Spleen (tissue), 7 donors: ENCODE data around the gene MFNG.

Source experiments
- POLR2A ChIP-seq, 3 donors: fragments of 450-650 bp; IDR thresholded peaks; one replicate each; pipeline ENCODE4 v1.5.1; 2017; ENCODE audit warnings: antibody characterized with exemption in 3 of 3, mild to moderate bottlenecking in 1 of 3
- POLR2AphosphoS5 ChIP-seq, 3 donors: sonication (generic); formaldehyde crosslinking; IDR thresholded peaks; one replicate each; pipeline ENCODE4 v1.5.1; 2017; ENCODE audit warnings: antibody characterized with exemption in 3 of 3
- TF ChIP-seq, protein P1 (sequence below), 11 experiments: fragments of 200-600 bp in 7 of 11; fragments of 450-650 bp in 4 of 11; sonication (generic) in 4 of 11; IDR thresholded peaks in 8 of 11; conservative IDR thresholded peaks in 3 of 11; 1 replicate in 7 of 11; 2 replicates in 4 of 11; pipeline versions ENCODE4 v1.4.0 to v1.8.0; 2016 to 2021; ENCODE audit warnings: antibody characterized with exemption in 11 of 11, inconsistent platforms in 4 of 11, mild to moderate bottlenecking in 1 of 11
- donor health status: DM: no; HTN: no; CAD: no; lungs with moderate emphysema.
- donor health status: DM: no; HTN: no; CAD: no.
- donor health status: DM: no; HTN: no; CAD: no.

DNA sequence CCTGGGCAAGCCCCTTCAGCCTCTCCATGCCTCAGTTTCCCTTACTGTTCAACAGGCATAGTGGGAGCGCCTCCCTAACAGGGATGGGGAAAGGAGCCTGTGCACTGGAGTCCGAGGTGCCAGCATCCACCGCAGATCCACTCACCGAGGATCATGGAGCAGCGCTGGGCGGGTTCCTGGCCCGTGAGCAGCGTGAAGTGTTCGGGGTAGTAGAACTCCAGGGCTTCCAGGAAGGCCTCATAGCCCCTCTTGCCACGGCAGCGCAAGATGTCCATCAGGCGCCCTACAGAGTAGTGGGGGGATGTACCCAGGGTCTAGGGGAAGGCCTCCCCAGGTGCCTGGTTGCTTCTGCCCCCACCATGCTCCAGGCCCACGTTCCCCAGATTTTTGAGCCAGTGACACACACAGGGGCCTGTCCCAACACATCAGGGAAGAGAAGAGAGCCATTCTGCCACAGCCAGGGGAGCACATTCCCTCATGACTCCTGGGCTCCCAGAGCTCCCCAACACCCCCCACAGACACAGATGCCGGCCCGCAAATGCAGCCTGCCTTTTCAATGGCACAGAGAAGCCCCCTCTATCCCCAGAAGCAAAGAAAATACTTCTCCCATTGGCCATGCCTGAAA is 31.8 kb upstream of the MFNG start:
- TF ChIP-seq, protein P1, sequence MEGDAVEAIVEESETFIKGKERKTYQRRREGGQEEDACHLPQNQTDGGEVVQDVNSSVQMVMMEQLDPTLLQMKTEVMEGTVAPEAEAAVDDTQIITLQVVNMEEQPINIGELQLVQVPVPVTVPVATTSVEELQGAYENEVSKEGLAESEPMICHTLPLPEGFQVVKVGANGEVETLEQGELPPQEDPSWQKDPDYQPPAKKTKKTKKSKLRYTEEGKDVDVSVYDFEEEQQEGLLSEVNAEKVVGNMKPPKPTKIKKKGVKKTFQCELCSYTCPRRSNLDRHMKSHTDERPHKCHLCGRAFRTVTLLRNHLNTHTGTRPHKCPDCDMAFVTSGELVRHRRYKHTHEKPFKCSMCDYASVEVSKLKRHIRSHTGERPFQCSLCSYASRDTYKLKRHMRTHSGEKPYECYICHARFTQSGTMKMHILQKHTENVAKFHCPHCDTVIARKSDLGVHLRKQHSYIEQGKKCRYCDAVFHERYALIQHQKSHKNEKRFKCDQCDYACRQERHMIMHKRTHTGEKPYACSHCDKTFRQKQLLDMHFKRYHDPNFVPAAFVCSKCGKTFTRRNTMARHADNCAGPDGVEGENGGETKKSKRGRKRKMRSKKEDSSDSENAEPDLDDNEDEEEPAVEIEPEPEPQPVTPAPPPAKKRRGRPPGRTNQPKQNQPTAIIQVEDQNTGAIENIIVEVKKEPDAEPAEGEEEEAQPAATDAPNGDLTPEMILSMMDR (IDR thresholded peaks at IDR 0.05 in 8 of 11, conservative IDR thresholded peaks at IDR 0.05 in 3 of 11) = no peak
- TF ChIP-seq POLR2A (IDR thresholded peaks at IDR 0.05) (no peak), POLR2AphosphoS5 (IDR thresholded peaks at IDR 0.05) (no peak)
